WTC11 (cell line): ENCODE data around the gene SLC2A4RG. TPM values are rescaled to one million over a fixed set of nuclear protein-coding genes. Genes with fewer than 3 reads are reported as not detected.

Experiments
- ATAC-seq: fragments of 200-7000 bp; cut with Tn5 transposase; 2 replicates; pipeline ENCODE4 v1.10.0; 2021; ENCODE audit warnings: mild to moderate bottlenecking, moderate library complexity
- CTCF ChIA-PET: fragments of 300-600 bp; sonication (Branson Sonifier 250); formaldehyde crosslinking; loops from one replicate; lab custom pipeline; 2021; ENCODE audit warnings: antibody characterized with exemption; lab: Charles Lee
- POLR2A ChIA-PET: fragments of 350-600 bp; sonication (Branson Sonifier 250); formaldehyde crosslinking; loops from one replicate; lab custom pipeline; 2021; ENCODE audit warnings: antibody characterized with exemption; lab: Charles Lee
- DNase-seq: peaks from one replicate; pipeline ENCODE4 v3.0.0; 2021; ENCODE audit warnings: low spot score
- H3K27ac Mint-ChIP-seq: 2 replicates; pipeline ENCODE4 v1.8.0; 2021; ENCODE audit warnings: mixed read lengths
- H3K27me3 Mint-ChIP-seq: 2 replicates; pipeline ENCODE4 v1.8.0; 2021; ENCODE audit warnings: low read depth, mild to moderate bottlenecking, moderate library complexity, mixed read lengths
- H3K36me3 Mint-ChIP-seq: 2 replicates; pipeline ENCODE4 v1.8.0; 2021; ENCODE audit warnings: mixed read lengths
- H3K4me1 Mint-ChIP-seq: 2 replicates; pipeline ENCODE4 v1.8.0; 2022; ENCODE audit warnings: mixed read lengths
- H3K4me3 Mint-ChIP-seq: 2 replicates; pipeline ENCODE4 v1.8.0; 2021; ENCODE audit warnings: mild to moderate bottlenecking, moderate library complexity, mixed read lengths
- H3K9me3 Mint-ChIP-seq: 2 replicates; pipeline ENCODE4 v1.8.0; 2021; ENCODE audit warnings: mixed read lengths
- ATF3 ChIP-seq: sonication (generic); formaldehyde crosslinking; conservative IDR thresholded peaks from 2 replicates; pipeline ENCODE4 v1.8.1; 2022; ENCODE audit warnings: mild to moderate bottlenecking, missing genetic modification reagents
- CREM ChIP-seq: sonication (generic); formaldehyde crosslinking; IDR thresholded peaks from 2 replicates; pipeline ENCODE4 v1.8.1; 2022; ENCODE audit warnings: mild to moderate bottlenecking, missing genetic modification reagents, moderate library complexity
- HMGA2 ChIP-seq: fragments of 250-450 bp; sonication (Bioruptor Pico); IDR thresholded peaks from 2 replicates; pipeline ENCODE4 v1.4.0; 2021; ENCODE audit warnings: mild to moderate bottlenecking, moderate library complexity
- MYBL2 ChIP-seq: sonication (generic); formaldehyde crosslinking; IDR thresholded peaks from 2 replicates; pipeline ENCODE4 v1.8.1; 2023; ENCODE audit warnings: mild to moderate bottlenecking, moderate library complexity, missing genetic modification reagents
- NFATC4 ChIP-seq: fragments of 250-450 bp; sonication (Bioruptor Pico); IDR thresholded peaks from 2 replicates; pipeline ENCODE4 v1.9.0; 2021; ENCODE audit warnings: mild to moderate bottlenecking
- NR3C1 ChIP-seq: sonication (generic); formaldehyde crosslinking; conservative IDR thresholded peaks from 2 replicates; pipeline ENCODE4 v1.8.1; 2023; ENCODE audit warnings: low read depth, mild to moderate bottlenecking, missing genetic modification reagents
- PREB ChIP-seq: sonication (generic); formaldehyde crosslinking; IDR thresholded peaks from 2 replicates; pipeline ENCODE4 v1.8.1; 2022; ENCODE audit warnings: mild to moderate bottlenecking, missing genetic modification reagents, moderate library complexity, borderline replicate concordance
- PRRX2 ChIP-seq: fragments of 250-450 bp; sonication (Bioruptor Pico); IDR thresholded peaks from 2 replicates; pipeline ENCODE4 v1.8.0; 2021; ENCODE audit warnings: mild to moderate bottlenecking
- RELA ChIP-seq: sonication (generic); formaldehyde crosslinking; IDR thresholded peaks from 2 replicates; pipeline ENCODE4 v1.8.1; 2022; ENCODE audit warnings: missing genetic modification reagents, mild to moderate bottlenecking, borderline replicate concordance
- RORB ChIP-seq: fragments of 250-450 bp; sonication (Bioruptor Pico); IDR thresholded peaks from 2 replicates; pipeline ENCODE4 v1.9.0; 2021; ENCODE audit warnings: mild to moderate bottlenecking
- TCF7 ChIP-seq: sonication (generic); formaldehyde crosslinking; IDR thresholded peaks from 2 replicates; pipeline ENCODE4 v1.8.0; 2022; ENCODE audit warnings: mild to moderate bottlenecking, low read depth, missing genetic modification reagents, moderate library complexity
- TEAD4 ChIP-seq: sonication (generic); formaldehyde crosslinking; IDR thresholded peaks from 2 replicates; pipeline ENCODE4 v1.8.0; 2022; ENCODE audit warnings: mild to moderate bottlenecking, missing genetic modification reagents
- ZNF138 ChIP-seq: sonication (generic); formaldehyde crosslinking; conservative IDR thresholded peaks from 2 replicates; pipeline ENCODE4 v1.8.1; 2022; ENCODE audit warnings: mild to moderate bottlenecking, moderate library complexity, missing genetic modification reagents
- ZNF219 ChIP-seq: sonication (generic); formaldehyde crosslinking; IDR thresholded peaks from 2 replicates; pipeline ENCODE4 v1.8.0; 2023; ENCODE audit warnings: missing genetic modification reagents, mild to moderate bottlenecking, borderline replicate concordance
- ZNF281 ChIP-seq: sonication (generic); formaldehyde crosslinking; IDR thresholded peaks from 2 replicates; pipeline ENCODE4 v1.8.0; 2023; ENCODE audit warnings: mild to moderate bottlenecking, missing genetic modification reagents
- ZNF317 ChIP-seq: sonication (generic); formaldehyde crosslinking; IDR thresholded peaks from 2 replicates; pipeline ENCODE4 v1.8.1; 2023; ENCODE audit warnings: low read depth, mild to moderate bottlenecking, moderate library complexity, missing genetic modification reagents, borderline replicate concordance
- ZNF425 ChIP-seq: fragments of 250-450 bp; sonication (Bioruptor Pico); conservative IDR thresholded peaks from 2 replicates; pipeline ENCODE4 v1.9.0; 2021; ENCODE audit warnings: mild to moderate bottlenecking
- ZNF532 ChIP-seq: fragments of 250-450 bp; sonication (Bioruptor Pico); IDR thresholded peaks from 2 replicates; pipeline ENCODE4 v1.9.0; 2021; ENCODE audit warnings: mild to moderate bottlenecking, borderline replicate concordance
- total RNA-seq: library from RNA; stranded (reverse); gene quantifications from 3 replicates; pipeline ENCODE4 v1.2.3, GENCODE V29; 2021
- TF ChIP-seq, protein P1 (sequence below): sonication (generic); formaldehyde crosslinking; IDR thresholded peaks from 2 replicates; pipeline ENCODE4 v1.8.1; 2022; ENCODE audit warnings: mild to moderate bottlenecking, moderate library complexity, missing genetic modification reagents
- TF ChIP-seq, protein P2 (sequence below): fragments of 250-450 bp; sonication (Bioruptor Pico); IDR thresholded peaks from 2 replicates; pipeline ENCODE4 v1.9.0; 2021; ENCODE audit warnings: mild to moderate bottlenecking

The SLC2A4RG gene
- total RNA-seq, 1 experiment from 2014 or later = 43.3 TPM

GRCh38 chr20:63746751-63747315 is 7.3 kb downstream of the SLC2A4RG start:
- ChIA-PET CTCF (interaction anchor here (0.9 kb wide), 1 partner anchor 28 kb away, joined by 3 read pairs; no protein-coding TSS in a partner anchor), POLR2A (no interaction called here)
- no peaks in the 10 kb centered on the region for H3K27me3 Mint-ChIP-seq
- peaks cover 4% of the 10 kb centered on the region for H3K4me1 Mint-ChIP-seq
- H3K4me3 Mint-ChIP-seq = no peak overlapping the region
- no peaks in the 10 kb centered on the region for H3K9me3 Mint-ChIP-seq
- H3K27ac Mint-ChIP-seq = no peak overlapping the region
- no peak for ATAC-seq
- TF ChIP-seq ZNF281 = no peak
- TF ChIP-seq, protein P1, sequence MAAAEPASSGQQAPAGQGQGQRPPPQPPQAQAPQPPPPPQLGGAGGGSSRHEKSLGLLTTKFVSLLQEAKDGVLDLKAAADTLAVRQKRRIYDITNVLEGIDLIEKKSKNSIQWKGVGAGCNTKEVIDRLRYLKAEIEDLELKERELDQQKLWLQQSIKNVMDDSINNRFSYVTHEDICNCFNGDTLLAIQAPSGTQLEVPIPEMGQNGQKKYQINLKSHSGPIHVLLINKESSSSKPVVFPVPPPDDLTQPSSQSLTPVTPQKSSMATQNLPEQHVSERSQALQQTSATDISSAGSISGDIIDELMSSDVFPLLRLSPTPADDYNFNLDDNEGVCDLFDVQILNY (CRISPR knock-in tag) = no peak
- no peak for TF ChIP-seq ZNF219 (CRISPR knock-in tag)
- no peak for TF ChIP-seq HMGA2 (CRISPR knock-in tag)
- no peak for TF ChIP-seq NR3C1 (CRISPR knock-in tag)
- no peak for TF ChIP-seq PREB (CRISPR knock-in tag)
- TF ChIP-seq PRRX2 = no peak
- no peak for TF ChIP-seq CREM
- no peak for TF ChIP-seq ATF3
- no peak for TF ChIP-seq TCF7 (CRISPR knock-in tag)
- TF ChIP-seq RELA (CRISPR knock-in tag) = no peak
- no peak for TF ChIP-seq ZNF317 (CRISPR knock-in tag)
- no peak for TF ChIP-seq TEAD4 (CRISPR knock-in tag)
- no peak for TF ChIP-seq ZNF138 (CRISPR knock-in tag)
- no peak for TF ChIP-seq RORB (CRISPR knock-in tag)
- no peak for TF ChIP-seq NFATC4 (CRISPR knock-in tag)
- TF ChIP-seq, protein P2, sequence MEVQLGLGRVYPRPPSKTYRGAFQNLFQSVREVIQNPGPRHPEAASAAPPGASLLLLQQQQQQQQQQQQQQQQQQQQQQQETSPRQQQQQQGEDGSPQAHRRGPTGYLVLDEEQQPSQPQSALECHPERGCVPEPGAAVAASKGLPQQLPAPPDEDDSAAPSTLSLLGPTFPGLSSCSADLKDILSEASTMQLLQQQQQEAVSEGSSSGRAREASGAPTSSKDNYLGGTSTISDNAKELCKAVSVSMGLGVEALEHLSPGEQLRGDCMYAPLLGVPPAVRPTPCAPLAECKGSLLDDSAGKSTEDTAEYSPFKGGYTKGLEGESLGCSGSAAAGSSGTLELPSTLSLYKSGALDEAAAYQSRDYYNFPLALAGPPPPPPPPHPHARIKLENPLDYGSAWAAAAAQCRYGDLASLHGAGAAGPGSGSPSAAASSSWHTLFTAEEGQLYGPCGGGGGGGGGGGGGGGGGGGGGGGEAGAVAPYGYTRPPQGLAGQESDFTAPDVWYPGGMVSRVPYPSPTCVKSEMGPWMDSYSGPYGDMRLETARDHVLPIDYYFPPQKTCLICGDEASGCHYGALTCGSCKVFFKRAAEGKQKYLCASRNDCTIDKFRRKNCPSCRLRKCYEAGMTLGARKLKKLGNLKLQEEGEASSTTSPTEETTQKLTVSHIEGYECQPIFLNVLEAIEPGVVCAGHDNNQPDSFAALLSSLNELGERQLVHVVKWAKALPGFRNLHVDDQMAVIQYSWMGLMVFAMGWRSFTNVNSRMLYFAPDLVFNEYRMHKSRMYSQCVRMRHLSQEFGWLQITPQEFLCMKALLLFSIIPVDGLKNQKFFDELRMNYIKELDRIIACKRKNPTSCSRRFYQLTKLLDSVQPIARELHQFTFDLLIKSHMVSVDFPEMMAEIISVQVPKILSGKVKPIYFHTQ (CRISPR knock-in tag) = no peak
- TF ChIP-seq MYBL2 (CRISPR knock-in tag) = no peak
- no peak for TF ChIP-seq ZNF532 (CRISPR knock-in tag)
- TF ChIP-seq ZNF425 = no peak
- 0 out of 2 replicates have a peak, but pooled peaks cover 3% of the 10 kb centered on the region for H3K36me3 Mint-ChIP-seq
- DNase-seq = no peak
